OCI-LY7 (cell line): ENCODE results near the gene TTC24.

Source experiments
- EZH2phosphoT487 ChIP-seq: fragments of 200-600 bp; sonication (generic); IDR thresholded peaks from 2 replicates; pipeline ENCODE4 v1.6.1; 2018; ENCODE audit warnings: low read depth, borderline replicate concordance, mild to moderate bottlenecking, mixed run types, antibody characterized with exemption, low read length, moderate library complexity, mixed read lengths
- TF ChIP-seq, protein P1 (sequence below): fragments of 200-600 bp; sonication (generic); conservative IDR thresholded peaks from 2 replicates; pipeline ENCODE4 v1.5.1; 2014; ENCODE audit warnings: mild to moderate bottlenecking, antibody characterized with exemption, low read length, moderate library complexity, mixed read lengths

- TF ChIP-seq, protein P1, sequence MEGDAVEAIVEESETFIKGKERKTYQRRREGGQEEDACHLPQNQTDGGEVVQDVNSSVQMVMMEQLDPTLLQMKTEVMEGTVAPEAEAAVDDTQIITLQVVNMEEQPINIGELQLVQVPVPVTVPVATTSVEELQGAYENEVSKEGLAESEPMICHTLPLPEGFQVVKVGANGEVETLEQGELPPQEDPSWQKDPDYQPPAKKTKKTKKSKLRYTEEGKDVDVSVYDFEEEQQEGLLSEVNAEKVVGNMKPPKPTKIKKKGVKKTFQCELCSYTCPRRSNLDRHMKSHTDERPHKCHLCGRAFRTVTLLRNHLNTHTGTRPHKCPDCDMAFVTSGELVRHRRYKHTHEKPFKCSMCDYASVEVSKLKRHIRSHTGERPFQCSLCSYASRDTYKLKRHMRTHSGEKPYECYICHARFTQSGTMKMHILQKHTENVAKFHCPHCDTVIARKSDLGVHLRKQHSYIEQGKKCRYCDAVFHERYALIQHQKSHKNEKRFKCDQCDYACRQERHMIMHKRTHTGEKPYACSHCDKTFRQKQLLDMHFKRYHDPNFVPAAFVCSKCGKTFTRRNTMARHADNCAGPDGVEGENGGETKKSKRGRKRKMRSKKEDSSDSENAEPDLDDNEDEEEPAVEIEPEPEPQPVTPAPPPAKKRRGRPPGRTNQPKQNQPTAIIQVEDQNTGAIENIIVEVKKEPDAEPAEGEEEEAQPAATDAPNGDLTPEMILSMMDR: no peak
- no peak for TF ChIP-seq EZH2phosphoT487
Measured at GRCh38 chr1:156546267-156546666, 33.3 kb upstream of the TTC24 start.
